ENCODE data around the gene PLA2G12A. TPM values are rescaled to one million over a fixed set of nuclear protein-coding genes. Genes with fewer than 3 reads are reported as not detected.
"Not testable (repeated sequence)": the region's sequence is repeated elsewhere in the genome, so short reads cannot be mapped to it uniquely, and the experiment has no call there.

PLA2G12A gene
- total RNA-seq, 2 experiments from 2014 or later, result 17.9 to 21.6 TPM

GRCh38 chr4:109691411-109691920, 38.4 kb downstream of the PLA2G12A start:
- CTCF ChIA-PET, result no interaction called here
- no peaks in the 10 kb centered on the region for H3K27me3 Mint-ChIP-seq
- peaks cover 28% of the 10 kb centered on the region for H3K4me1 Mint-ChIP-seq (ENCODE audit: low read depth)
- POLR2A ChIA-PET, result interaction anchor here (0.8 kb wide), 1 partner anchor 266 kb away, joined by 3 read pairs; no protein-coding TSS in a partner anchor
- H3K36me3 Mint-ChIP-seq, result peaks cover 40% of the 10 kb centered on the region
- no peak overlapping the region for H3K4me3 Mint-ChIP-seq
- H3K9me3 Mint-ChIP-seq, result no peaks in the 10 kb centered on the region
- no peak for DNase-seq
- intact Hi-C loops (cut with micrococcal nuclease), result no loop called here
- no peak overlapping the region for H3K27ac Mint-ChIP-seq

DNA sequence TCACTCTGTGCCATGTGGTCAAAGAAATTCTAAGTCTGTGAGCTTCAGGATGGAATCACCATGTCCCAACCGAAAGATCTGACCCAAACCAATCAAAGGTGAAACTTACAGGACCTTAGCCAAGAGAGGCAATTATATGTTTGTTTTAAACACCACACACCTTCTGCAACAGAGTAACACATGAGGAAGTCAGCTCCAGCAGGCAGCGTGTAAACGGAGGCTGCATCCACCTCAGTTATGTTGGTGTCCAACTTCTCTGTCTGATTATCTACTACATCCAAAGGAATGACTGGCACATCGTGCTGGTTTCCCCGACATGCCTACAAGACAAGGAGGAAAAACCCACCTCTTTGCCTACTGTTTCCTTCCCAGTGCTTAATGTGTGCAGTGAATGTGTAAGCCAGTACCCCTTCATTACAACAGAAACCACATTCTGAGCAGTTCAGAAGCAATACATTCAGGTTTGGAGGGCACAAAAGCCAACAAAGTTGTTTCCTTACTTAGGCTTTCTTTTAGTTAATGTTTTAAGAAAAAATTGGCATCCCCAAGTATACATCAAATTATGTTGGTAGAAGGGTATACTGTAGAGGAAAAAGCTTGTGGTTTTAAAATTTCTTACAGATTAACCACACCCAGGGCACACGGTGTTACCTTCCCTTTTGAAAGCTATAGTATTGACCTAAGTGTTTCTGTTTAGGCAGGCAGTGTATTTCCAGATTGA, 39.0 kb downstream of the PLA2G12A start:
- H3K27me3 Mint-ChIP-seq, result no peaks in the 10 kb centered on the region
- peak overlapping the region; percentile 47 for H3K27ac Mint-ChIP-seq
- ChIA-PET CTCF (no interaction called here), POLR2A (interaction anchor here (0.8 kb wide), 2 partner anchors 9 to 265 kb away, joined by 3 read pairs; no protein-coding TSS in a partner anchor)
- H3K36me3 Mint-ChIP-seq, result peaks cover 40% of the 10 kb centered on the region
- H3K4me1 Mint-ChIP-seq (ENCODE audit: low read depth), result peaks cover 28% of the 10 kb centered on the region
- no peak overlapping the region for H3K4me3 Mint-ChIP-seq
- intact Hi-C loops (cut with micrococcal nuclease), result no loop called here
- no peaks in the 10 kb centered on the region for H3K9me3 Mint-ChIP-seq
- no peak for DNase-seq

DNA sequence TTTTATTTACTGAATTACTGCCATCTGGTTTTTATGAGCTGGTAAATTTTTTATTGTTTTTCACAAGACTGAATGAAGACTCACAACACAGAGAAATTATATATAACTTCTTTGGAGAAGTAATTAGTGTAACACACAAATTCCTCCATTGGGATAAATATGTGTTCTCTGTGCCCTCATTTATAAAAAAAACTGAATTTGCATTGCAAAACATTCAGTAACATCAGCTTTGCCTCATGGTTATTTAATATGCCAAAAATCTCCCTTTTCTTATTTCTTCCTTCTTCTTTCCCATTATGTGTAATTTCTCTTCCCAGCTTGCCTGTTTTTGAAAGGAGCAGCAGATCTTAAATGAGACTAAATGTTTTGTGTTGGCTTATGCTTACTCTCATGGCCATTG, 45.1 kb downstream of the PLA2G12A start:
- no peak overlapping the region for H3K27ac Mint-ChIP-seq
- H3K36me3 Mint-ChIP-seq, result peaks cover 27% of the 10 kb centered on the region
- intact Hi-C loops (cut with micrococcal nuclease), result no loop called here
- no peaks in the 10 kb centered on the region for H3K9me3 Mint-ChIP-seq
- H3K27me3 Mint-ChIP-seq, result no peaks in the 10 kb centered on the region
- CTCF ChIA-PET, result interaction anchor here (1.2 kb wide), 1 partner anchor 18 kb away, joined by 3 read pairs; the partner anchor contains the start of gene CASP6
- POLR2A ChIA-PET, result no interaction called here
- no peak for DNase-seq
- peaks cover 30% of the 10 kb centered on the region for H3K4me1 Mint-ChIP-seq (ENCODE audit: low read depth)
- H3K4me3 Mint-ChIP-seq, result no peak overlapping the region

- no peak overlapping the region for H3K27ac Mint-ChIP-seq
- intact Hi-C loops (cut with micrococcal nuclease), result no loop called here
- H3K36me3 Mint-ChIP-seq, result peaks cover 32% of the 10 kb centered on the region
- ChIA-PET CTCF (interaction anchor here (2.0 kb wide), 1 partner anchor 19 kb away, joined by 4 read pairs; no protein-coding TSS in a partner anchor), POLR2A (no interaction called here)
- no peaks in the 10 kb centered on the region for H3K27me3 Mint-ChIP-seq
- H3K4me3 Mint-ChIP-seq, result no peak overlapping the region
- no peaks in the 10 kb centered on the region for H3K9me3 Mint-ChIP-seq
- H3K4me1 Mint-ChIP-seq (ENCODE audit: low read depth), result peaks cover 30% of the 10 kb centered on the region
- DNase-seq, result no peak
Observed at GRCh38 chr4:109683621-109684253, 46.1 kb downstream of the PLA2G12A start.

DNA sequence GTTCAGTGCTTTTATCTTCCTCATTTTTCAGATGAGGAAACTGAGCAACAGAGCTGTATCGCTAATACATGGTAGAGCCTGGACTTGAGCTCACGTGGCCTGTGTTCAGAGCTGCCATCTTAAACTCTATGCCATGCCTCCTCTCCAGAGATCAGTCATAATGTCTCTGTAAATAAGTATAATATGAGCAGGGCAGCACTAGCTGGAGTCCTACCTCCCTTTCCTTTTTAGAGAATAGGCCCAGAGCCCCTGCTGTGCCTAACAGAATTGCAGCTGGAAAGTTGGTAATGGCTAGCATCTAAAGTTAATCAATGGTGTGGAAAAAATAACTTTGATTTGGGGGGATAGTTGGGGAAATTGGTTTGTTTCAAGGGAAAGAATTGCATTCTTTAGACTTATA, 47.0 kb downstream of the PLA2G12A start:
- H3K27ac Mint-ChIP-seq, result no peak overlapping the region
- intact Hi-C loops (cut with micrococcal nuclease), result no loop called here

GRCh38 chr4:109678925-109679324, 50.9 kb downstream of the PLA2G12A start:
- H3K27ac Mint-ChIP-seq; POLR2A ChIA-PET; H3K9me3 Mint-ChIP-seq; H3K4me3 Mint-ChIP-seq; CTCF ChIA-PET; DNase-seq; intact Hi-C loops (cut with micrococcal nuclease); H3K27me3 Mint-ChIP-seq: not testable (repeated sequence)
- Mint-ChIP-seq H3K36me3 (peaks cover 20% of the 10 kb centered on the region), H3K4me1 (ENCODE audit: low read depth) (peaks cover 24% of the 10 kb centered on the region)

More for the DNA sequence above, 47.0 kb downstream of the PLA2G12A start:
- Mint-ChIP-seq H3K27me3 (no peaks in the 10 kb centered on the region), H3K9me3 (no peaks in the 10 kb centered on the region), H3K36me3 (peaks cover 32% of the 10 kb centered on the region), H3K4me1 (ENCODE audit: low read depth) (peaks cover 30% of the 10 kb centered on the region), H3K4me3 (no peak overlapping the region)
- ChIA-PET POLR2A (interaction anchor here (0.7 kb wide), 1 partner anchor 19 kb away, joined by 3 read pairs; no protein-coding TSS in a partner anchor), CTCF (interaction anchor here (2.0 kb wide), 1 partner anchor 20 kb away, joined by 4 read pairs; no protein-coding TSS in a partner anchor)
- no peak for DNase-seq

GRCh38 chr4:109678472-109678871, 51.4 kb downstream of the PLA2G12A start:
- POLR2A ChIA-PET; intact Hi-C loops (cut with micrococcal nuclease); DNase-seq; H3K27me3 Mint-ChIP-seq; H3K9me3 Mint-ChIP-seq; CTCF ChIA-PET; H3K27ac Mint-ChIP-seq; H3K4me3 Mint-ChIP-seq: not testable (repeated sequence)
- Mint-ChIP-seq H3K4me1 (ENCODE audit: low read depth) (peaks cover 19% of the 10 kb centered on the region), H3K36me3 (peaks cover 20% of the 10 kb centered on the region)

- CTCF ChIA-PET, result interaction anchor here (0.7 kb wide), 1 partner anchor 26 kb away, joined by 3 read pairs; no protein-coding TSS in a partner anchor
- no peaks in the 10 kb centered on the region for H3K27me3 Mint-ChIP-seq
- intact Hi-C loops (cut with micrococcal nuclease), result no loop called here
Observed at GRCh38 chr4:109676886-109677285, 53.0 kb downstream of the PLA2G12A start.

GRCh38 chr4:109675843-109676242, 54.0 kb downstream of the PLA2G12A start:
- peaks cover 10% of the 10 kb centered on the region for H3K9me3 Mint-ChIP-seq
- no peak for DNase-seq
- H3K4me1 Mint-ChIP-seq (ENCODE audit: low read depth), result peaks cover 18% of the 10 kb centered on the region
- no peak overlapping the region for H3K27ac Mint-ChIP-seq
- H3K36me3 Mint-ChIP-seq, result peaks cover 33% of the 10 kb centered on the region
- no peak overlapping the region for H3K4me3 Mint-ChIP-seq
- CTCF ChIA-PET, result no interaction called here
- intact Hi-C loops (cut with micrococcal nuclease), result no loop called here
- H3K27me3 Mint-ChIP-seq, result no peaks in the 10 kb centered on the region
- POLR2A ChIA-PET, result no interaction called here

More at GRCh38 chr4:109676886-109677285, 53.0 kb downstream of the PLA2G12A start:
- H3K9me3 Mint-ChIP-seq, result no peaks in the 10 kb centered on the region
- no peak overlapping the region for H3K4me3 Mint-ChIP-seq
- H3K36me3 Mint-ChIP-seq, result peaks cover 23% of the 10 kb centered on the region
- H3K4me1 Mint-ChIP-seq (ENCODE audit: low read depth), result peaks cover 7% of the 10 kb centered on the region
- no peak overlapping the region for H3K27ac Mint-ChIP-seq
- POLR2A ChIA-PET, result no interaction called here
- no peak for DNase-seq

- H3K4me3 Mint-ChIP-seq, result no peak overlapping the region
- H3K27ac Mint-ChIP-seq, result no peak overlapping the region
- POLR2A ChIA-PET, result no interaction called here
- intact Hi-C loops (cut with micrococcal nuclease), result no loop called here
- H3K4me1 Mint-ChIP-seq (ENCODE audit: low read depth), result peaks cover 19% of the 10 kb centered on the region
- peaks cover 13% of the 10 kb centered on the region for H3K9me3 Mint-ChIP-seq
- CTCF ChIA-PET, result no interaction called here
- no peak for DNase-seq
- peaks cover 36% of the 10 kb centered on the region for H3K36me3 Mint-ChIP-seq
- no peaks in the 10 kb centered on the region for H3K27me3 Mint-ChIP-seq
Observed at GRCh38 chr4:109675181-109675580, 54.7 kb downstream of the PLA2G12A start.

GRCh38 chr4:109673303-109673702, 56.6 kb downstream of the PLA2G12A start:
- POLR2A ChIA-PET, result no interaction called here
- no peaks in the 10 kb centered on the region for H3K27me3 Mint-ChIP-seq
- H3K4me3 Mint-ChIP-seq, result no peak overlapping the region
- H3K27ac Mint-ChIP-seq, result no peak overlapping the region
- DNase-seq, result no peak
- H3K9me3 Mint-ChIP-seq, result peaks cover 13% of the 10 kb centered on the region
- H3K4me1 Mint-ChIP-seq (ENCODE audit: low read depth), result peaks cover 30% of the 10 kb centered on the region
- peaks cover 30% of the 10 kb centered on the region for H3K36me3 Mint-ChIP-seq
- CTCF ChIA-PET, result interaction anchor here (1.0 kb wide), 1 partner anchor 240 kb away, joined by 3 read pairs; no protein-coding TSS in a partner anchor
- intact Hi-C loops (cut with micrococcal nuclease), result no loop called here

- H3K4me3 Mint-ChIP-seq, result no peak overlapping the region
- H3K9me3 Mint-ChIP-seq, result peaks cover 13% of the 10 kb centered on the region
- H3K4me1 Mint-ChIP-seq (ENCODE audit: low read depth), result peaks cover 37% of the 10 kb centered on the region
- ChIA-PET CTCF (interaction anchor here (1.2 kb wide), 1 partner anchor 101 kb away, joined by 3 read pairs; no protein-coding TSS in a partner anchor), POLR2A (no interaction called here)
- no peaks in the 10 kb centered on the region for H3K27me3 Mint-ChIP-seq
- intact Hi-C loops (cut with micrococcal nuclease), result no loop called here
- DNase-seq, result no peak
- H3K36me3 Mint-ChIP-seq, result peaks cover 29% of the 10 kb centered on the region
- H3K27ac Mint-ChIP-seq, result no peak overlapping the region
Observed at GRCh38 chr4:109672169-109672930, 57.5 kb downstream of the PLA2G12A start.
